GM21576 (cell line): ENCODE measurements around the gene KCNK1.

ENCODE experiments used
- ATAC-seq: cut with Tn5 transposase; IDR thresholded peaks from one replicate; pipeline ENCODE4 v1.9.1; 2021; ENCODE audit warnings: mild to moderate bottlenecking, moderate library complexity; ENCODE audit not compliant: unreplicated experiment

KCNK1 gene

DNA sequence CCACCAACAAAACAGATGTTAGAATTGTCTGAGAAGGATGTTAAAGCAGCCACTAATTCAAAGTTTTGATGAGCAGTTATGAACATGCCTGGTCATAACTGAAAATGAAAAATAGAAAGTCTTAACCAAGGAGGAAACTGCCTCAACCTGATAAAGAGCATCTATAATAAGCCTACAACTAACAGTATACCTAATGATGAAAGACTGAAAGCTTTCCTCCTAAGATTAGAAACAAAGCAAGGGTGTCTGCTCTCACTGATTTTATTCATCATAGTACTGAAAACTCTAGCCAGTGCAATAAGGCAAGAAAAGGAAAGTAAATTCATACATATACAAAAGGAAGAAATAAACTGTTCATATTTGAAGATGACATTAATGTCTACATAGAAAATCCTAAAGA, 82.0 kb downstream of the KCNK1 start:
- no peak for ATAC-seq

DNA sequence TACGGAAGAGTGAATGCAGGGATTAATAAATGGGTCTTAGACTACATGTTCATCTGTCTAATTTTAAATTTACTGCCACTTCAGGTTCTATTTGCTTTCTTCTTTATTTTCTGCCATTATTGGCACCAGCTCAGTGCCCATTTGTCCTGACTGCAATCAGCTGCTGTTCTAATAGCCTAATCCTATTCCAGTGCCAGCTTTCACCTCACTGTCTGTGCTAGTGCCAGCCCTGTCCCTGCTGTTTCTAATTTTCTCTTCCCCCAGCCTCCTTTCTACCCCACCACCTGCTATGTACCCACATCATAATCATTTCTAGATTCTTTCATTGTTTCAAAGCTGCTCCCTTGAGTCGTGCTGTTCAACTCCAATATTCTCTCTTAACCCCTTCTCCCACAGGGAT, 86.4 kb downstream of the KCNK1 start:
- ATAC-seq = no peak

DNA sequence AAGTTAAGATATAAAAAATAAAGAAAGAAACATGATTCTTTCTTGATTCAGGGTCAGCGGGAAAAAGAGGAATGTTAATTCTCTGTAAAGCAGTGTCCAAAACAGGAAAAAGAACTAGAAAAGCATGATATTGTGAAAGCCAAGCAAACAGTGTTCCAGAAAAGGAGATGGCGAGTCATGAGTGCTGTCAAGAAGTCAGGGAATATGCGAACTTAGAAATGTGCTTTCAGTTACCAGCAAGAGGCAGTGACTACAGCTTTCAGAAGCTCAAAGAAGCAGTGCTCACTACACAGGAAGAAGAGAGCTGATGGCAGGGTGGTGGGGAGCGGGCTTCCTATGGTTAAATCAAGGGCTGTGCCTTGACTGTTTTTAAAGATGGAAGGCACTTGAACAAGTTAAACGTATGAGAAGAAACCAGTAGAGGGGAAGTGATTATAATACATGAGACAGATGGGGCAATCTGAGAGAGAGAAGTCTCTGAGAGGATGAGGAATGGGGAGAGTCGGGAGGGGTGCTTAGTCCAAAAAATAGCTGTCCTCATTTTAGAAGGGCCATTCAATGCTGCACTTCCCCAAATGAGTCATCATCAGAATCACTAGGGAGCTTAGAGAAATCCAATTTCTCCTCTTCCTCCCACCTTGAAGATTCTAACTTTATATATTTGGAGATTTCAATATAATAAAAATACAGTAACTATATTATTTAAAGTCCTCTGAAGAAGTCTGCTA, 90.4 kb downstream of the KCNK1 start:
- no peak for ATAC-seq

- ATAC-seq = no peak
Observed at GRCh38 chr1:233704898-233705723, 91.2 kb downstream of the KCNK1 start.

DNA sequence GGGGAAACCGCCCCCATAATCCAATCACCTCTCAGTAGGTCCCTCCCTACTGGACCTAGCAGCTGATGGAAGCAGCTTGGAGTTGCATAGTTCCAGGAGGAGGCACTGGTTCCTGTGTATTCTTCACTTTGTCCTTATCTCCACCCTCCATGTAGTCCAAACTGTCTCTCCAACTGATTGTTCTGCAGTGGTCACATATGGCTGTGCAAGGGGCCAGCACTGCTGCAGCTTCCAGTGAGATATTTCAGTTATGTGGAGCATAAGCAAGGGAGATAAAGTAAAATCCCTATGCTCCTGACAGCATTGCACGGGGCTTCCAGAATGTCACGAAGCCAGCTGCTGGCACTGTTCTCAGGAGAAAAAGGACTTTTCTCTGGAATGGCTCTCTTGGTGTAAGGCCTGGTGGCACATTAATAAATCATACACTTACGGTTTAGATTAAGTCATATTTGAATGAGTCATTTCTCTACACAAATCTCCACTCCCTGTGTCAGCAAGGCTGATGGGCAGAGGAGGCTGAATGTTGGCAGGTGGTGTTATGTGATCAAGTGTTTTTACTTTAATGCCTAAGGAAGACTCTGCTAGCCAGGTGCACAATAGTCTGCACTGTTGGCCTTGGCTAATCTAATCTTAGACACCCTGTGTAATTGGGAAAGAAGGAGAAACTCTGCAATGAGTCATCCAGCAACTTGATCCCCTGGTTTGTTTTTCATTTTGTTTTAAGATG, 93.4 kb downstream of the KCNK1 start:
- no peak for ATAC-seq

- no peak for ATAC-seq
Observed at GRCh38 chr1:233707880-233708815, 94.2 kb downstream of the KCNK1 start.

DNA sequence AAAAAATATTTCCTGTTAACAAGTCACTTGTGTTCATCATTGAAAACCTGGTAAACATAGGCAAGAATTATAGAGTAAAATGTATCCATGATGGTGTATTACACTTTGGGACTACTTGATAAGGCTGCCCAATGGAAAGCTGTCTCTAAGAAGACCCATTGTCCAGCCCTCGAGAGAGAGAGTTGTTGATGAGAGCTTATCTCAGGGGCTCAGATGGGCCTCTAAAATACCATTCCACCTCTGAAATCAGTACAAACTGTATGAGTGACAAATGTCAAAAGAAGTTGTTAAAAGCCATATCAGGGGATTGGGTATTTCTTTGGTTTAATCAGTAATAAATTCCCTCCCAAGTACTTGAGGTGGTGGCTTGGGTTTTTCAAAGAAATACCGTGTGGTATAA, 96.1 kb downstream of the KCNK1 start:
- ATAC-seq = no peak

DNA sequence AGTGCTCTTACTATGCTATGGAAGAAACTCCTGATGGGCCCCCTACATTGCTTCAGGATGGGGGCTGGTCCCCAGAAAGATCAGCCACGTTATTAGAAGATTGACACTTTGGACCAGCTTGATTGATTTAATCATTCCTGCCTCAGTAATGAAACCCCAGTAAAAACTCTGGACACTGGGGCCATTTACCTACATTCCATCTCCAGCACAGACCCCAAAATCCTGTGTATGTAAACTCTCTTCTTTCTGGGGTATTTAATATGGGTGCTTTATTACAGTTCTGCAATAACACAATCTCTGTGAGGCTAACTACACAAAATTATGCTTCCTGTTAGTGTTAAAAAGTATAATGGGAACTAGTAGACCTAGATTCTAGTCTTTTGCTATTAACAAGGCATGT, 96.6 kb downstream of the KCNK1 start:
- ATAC-seq = no peak

DNA sequence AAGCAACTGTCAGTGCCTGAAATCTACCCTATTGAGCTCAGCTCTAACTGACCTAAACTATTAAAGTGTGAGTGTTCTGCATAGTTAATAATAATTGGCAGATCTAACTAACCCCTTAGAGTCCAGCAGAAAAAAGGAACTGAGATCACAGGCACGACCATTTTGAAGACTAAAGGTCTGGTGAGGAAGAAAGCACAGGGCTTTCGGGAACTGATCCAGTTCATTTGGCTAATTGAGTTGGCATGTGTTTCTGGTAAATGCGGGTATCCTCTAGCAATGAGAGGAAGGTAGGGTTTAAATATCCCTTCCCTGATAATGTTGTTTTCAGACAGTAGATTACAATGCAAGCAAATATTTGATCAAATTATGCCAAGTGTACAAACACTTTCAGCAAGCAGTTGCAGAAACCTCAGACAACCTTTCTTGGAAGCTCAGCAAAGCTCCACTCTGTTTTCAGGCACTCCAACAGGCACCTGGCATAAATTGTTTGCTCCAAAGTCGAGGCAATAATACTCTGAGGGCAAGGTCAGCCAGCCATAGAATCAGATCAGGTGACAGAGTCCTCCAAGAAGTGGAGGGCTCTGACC, 100.8 kb downstream of the KCNK1 start:
- no peak for ATAC-seq

DNA sequence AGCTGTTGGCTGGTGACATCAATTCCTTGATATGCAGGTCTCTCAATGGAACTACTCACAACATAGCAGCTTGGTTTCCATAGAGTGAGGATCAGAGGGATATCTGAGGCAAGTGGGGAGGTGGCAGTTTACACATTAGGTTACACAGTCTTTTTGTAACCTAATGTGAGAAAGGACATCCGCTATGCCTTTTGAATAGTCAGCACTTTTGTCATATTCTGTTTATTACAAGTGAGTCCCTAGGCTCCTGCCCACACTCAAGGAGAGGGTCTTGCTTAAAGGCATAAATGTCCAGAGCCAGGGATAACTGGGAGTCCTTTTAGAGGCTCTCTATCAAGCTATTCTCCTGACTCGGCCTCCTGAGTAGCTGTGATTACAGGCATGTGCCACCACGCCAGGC, 104.2 kb downstream of the KCNK1 start:
- ATAC-seq = no peak

DNA sequence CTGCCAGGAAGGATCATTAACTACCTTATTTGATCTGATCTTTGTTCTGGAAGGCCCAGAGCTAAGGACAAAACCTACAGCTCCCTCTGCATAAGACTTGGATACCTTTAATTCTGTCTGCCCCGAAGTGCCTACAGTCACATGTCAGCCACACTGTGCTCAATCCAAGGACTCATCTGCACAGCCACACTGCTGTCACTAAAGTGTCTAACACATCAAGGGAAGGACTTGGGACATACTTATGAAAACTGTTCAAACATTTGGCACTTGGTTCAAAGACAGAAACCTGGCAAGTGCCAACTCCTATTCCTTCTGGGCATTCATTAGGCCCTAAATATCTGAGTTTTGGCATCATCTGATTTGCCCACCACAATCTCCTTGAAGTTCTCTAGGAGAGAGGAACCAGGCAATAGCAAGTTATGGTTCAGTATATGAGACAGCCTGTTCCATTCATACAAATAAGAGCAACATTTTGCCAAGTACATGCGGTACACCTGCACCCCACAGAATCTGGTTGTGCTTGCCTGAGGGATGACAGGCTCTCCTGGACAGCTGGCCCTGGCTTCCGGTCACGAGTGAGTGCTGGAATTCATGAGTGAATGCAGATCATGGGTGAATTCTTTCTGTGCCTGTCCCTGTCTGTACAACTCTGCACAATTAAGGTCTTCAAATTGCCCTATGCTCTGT, 105.9 kb downstream of the KCNK1 start:
- no peak for ATAC-seq

- no peak for ATAC-seq
Observed at GRCh38 chr1:233721004-233721595, 107.2 kb downstream of the KCNK1 start.
